Dedifferentiated amniotic fluid mesenchymal stem cell (primary cell): ENCODE data around the gene S1PR3.

Experiments used
- DNase-seq: peaks from one replicate; pipeline ENCODE4 v3.0.0-alpha.2; 2016; ENCODE audit errors: extremely low spot score

The S1PR3 gene

DNA sequence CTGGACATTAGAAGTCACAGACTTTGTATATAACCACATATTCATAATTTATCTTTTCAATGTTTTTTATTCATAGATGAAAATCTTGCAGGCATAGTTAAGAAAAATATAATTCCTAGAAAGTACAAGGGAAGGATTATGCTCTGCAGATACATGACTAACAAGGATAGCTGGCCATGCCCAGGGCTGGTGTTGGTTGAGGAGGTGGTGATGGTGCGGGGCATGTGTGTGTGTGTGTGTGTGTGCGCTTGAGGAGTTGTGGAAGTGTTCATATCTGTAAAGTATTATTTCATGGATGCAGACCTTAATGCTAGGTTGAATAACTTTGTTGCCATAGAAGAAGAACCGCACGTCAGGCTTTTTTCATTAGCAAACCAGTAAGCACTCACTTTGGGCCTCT lies 1.3 kb downstream of the S1PR3 start:
- DNase-seq = no peak

DNA sequence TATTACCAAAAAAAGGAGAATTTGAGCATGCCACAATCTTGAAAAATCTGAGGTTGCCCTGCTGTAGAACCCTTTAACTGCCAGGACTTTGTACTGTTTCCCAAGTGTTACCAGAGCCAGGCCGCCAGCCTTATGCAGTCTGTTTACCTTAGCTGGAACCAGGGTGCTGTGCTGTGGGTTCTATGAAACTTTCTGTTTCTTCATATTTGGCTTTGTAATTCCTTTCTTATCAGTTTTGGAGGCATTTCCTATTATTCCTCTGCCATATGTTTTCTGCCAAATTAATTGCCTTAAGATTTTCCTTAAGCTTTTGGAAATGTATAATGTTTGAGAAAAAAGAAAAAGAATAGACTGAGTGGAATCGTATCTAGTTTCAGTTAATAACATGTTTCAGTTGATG lies 2.1 kb downstream of the S1PR3 start:
- DNase-seq = no peak

DNA sequence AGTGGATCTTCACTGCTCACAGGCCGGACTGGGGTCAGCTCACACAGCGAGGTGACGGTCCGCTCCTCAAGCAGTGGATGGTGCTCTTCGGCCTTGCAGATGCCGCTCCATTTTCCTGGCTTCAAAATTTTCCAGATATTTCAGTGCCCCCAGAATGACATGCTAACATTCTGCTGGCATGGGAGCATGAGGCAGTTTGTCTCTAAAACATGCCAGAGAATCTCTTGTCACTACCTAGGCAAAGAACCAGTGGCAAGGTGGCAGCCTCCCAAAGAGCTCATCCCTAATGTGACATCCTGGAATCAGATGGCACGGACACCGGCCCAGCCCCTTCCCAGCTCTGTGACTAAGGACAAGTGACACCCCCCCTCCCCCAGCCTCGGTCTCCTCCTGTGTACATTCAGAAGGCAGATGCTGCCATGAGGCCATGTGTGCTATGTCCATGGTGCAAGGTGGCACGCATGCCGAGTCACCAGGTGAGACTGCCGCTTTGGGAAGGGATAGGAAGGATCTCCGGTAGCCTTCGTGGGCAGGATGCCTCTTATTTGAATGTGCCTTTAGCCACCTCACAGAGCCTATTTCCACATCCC lies 2.7 kb downstream of the S1PR3 start:
- DNase-seq = no peak

DNA sequence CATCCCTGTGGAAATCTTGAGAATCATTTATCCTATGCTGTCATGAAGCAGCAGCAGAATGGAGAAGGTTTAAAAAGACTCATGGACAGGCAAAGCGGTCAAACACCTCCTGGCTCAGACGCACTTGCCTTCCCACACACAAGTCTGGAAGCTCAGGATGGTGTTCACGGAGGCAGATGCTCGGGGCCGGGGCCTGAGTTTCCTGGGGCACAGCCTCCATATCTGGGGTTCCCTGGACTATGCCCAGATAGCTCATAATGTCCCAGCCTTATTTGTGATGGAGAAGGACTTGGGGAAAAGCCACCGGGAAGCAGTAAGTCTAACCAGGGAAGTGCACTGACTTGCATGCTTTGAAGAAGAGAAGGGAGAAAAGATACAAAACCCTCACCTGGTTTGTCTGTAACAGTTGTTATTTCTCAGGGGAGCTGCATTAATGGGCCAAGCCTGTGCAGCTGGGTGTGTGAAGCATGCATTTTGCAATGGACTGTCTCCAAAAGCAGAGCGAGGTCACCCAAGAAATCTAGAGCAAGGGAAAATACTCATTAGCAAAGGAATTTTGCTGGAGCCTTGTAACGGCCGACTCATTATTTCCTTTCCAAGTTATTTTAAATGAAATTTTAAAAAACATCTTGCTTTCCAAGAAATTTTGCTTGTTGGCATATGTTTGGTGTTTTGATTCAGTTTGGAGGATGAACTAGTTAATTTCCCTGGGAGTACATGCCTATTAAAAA lies 3.4 kb downstream of the S1PR3 start:
- DNase-seq = peak; percentile 46

DNA sequence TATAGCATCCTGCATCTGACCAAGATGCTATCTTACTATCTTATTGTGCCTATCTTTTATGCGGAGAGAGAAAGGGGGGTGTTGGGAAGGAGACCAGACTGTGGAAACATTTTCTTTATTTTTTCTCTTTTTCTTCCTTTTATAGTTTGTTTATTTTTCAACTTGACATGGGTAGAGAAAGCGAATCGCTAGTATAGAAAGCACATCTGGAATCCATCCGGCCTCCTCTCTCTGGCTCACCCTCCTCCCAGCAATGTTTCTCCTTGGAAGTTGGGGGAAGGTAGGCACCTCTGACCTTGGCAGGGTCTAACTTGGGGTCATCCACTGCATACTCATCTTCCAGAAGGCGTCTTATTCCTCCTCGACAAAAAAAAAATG lies 3.9 kb downstream of the S1PR3 start:
- DNase-seq = no peak

DNA sequence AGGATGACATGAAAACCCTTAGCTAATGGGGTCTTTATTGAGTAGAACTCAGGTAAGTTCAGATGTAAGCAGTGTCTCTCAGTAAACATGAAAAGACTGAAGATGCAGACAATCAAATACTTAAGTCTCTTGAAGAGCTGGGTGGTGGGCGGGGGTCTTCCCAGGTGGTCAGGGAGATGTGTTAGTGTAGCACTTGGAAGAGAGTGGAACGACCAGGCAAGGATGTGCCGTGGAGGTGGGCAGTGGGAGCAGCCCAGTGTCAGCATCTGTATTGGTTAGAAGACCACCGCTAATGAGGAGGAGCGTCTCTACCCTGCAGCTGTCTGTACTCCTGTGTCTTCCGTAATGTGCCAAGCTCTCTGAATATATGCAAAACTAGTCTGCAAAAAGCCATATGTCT lies 4.4 kb downstream of the S1PR3 start:
- no peak for DNase-seq

DNA sequence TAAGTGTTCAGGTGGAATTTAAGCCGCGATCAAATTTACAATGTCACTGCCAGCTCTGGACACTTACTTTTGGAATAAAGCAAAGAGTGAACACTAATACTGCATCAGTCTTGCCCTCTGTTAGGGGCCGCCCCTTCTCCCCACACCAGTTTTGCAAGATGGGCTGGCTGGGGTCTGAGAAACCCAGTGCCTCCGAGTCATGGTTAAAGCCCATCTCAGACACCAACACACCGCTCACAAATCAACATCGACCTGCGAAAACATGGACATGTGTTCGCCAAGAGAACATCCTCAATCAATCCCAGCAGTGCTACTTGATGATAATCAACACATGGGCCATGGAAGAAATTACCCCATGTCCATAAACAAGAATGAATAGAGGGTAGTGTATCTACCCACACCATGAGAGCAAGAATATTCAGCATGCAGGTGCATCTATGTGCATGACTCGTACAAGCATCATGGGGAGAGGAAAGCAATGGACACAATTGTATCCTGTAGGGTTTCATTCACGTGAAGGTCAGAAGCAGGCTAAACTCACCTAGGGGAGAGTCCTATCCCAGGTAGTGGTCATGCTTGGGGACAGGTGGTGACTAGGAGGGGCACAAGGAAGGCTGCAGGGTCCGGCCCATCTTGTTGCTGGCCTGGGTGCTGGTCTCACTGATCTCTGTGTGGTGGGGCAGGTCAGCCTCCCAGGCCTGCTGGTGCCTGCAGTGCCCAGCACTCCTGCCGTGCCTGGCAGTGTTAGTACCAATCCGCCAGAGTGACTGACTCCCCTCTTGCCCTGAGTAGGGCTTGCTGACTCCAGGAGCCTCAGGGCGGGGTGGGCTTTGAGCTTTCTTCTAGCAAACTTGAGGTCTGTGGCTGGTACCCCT lies 5.0 kb downstream of the S1PR3 start:
- DNase-seq = no peak

DNA sequence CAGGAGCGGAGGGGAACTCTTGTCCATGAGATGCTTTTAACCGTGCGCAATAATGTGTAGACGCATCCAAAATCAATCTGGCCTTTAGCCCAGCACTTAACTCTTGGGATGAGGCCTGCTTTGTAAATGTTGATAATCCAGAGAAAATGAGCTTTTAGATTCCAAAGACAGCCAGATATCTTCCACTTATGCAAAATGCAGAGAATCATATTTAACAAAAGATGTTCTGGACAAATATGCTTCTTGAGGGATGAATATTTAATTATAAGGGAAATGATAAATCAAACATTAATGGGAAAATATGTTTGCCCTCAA lies 5.6 kb downstream of the S1PR3 start:
- no peak for DNase-seq

DNA sequence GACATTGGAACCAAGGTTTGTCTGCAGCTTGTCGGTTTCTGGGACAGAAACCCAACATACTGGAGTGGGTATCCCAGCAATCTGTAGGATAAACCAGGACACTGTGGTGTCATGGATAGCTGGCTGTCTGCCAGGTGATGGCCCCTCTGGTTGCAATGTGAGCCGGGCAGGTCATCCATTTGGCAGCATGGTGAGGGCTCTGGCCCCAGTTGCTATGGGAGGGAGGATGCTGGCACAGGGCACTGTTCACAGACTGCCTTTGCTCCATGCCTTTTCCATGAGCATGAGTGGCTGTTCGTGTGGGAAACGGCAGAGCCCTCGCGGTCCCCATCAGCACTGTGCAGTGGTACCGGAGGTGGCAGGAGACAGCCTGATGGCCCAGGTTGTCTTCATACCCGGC lies 6.4 kb downstream of the S1PR3 start:
- no peak for DNase-seq

DNA sequence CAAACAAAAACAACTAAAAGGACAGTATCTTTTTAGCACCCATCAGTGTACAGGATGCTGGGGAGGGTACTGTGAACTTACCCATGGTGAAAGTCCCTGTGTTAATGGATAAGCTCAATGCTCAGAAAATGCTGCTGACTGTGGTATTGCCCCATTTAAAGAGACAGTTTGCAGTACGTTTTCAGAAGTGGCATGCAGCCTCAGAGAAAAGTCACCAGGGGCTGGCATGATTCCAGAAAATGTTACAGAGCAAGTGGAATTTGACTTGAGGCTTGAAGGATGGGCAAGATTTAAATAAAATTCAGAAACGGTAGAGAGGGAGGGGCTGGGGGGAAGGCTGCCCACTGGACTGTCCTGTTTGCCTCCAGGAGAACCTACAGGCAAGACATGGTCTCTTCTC lies 7.2 kb downstream of the S1PR3 start:
- DNase-seq = no peak

DNA sequence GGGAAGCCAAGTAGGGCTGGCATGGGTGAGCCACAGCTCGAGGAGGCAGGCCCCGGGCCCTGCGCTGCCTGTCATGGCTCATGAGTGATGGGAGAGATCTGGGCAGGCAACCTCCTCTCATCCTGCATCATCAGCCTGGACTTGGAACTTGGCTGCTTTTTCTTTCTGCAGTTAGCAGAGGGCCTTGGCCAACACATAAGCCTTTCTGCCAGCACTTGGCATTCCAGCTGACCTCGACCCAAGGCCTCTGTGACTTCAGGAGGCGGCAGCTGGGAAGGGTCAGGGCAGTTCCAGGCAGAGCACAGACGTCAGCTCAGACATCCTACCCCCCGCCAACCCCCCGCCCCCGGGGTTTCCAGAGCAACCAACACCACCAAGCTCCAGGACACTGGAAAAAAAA lies 7.6 kb downstream of the S1PR3 start:
- DNase-seq = no peak

DNA sequence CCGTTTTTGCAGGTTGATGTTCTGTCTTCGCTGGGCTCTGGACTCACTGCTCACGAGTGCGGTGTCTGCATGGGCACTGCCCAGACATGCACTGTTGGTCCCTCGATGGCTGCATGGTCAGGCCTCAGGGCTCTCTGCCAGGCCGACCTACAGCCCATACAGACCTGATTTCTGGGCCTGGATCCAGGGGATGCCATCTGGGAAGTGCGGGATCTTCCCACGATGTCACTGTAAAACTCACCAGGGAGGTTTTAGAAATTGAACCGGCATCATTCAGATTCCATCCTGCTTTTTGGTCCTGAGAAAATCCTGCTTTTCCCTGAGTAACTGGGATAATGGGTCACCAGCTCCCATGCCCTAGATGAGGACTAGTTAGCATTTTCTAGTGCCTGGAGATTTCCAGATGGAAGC lies 9.1 kb downstream of the S1PR3 start:
- DNase-seq = no peak

DNA sequence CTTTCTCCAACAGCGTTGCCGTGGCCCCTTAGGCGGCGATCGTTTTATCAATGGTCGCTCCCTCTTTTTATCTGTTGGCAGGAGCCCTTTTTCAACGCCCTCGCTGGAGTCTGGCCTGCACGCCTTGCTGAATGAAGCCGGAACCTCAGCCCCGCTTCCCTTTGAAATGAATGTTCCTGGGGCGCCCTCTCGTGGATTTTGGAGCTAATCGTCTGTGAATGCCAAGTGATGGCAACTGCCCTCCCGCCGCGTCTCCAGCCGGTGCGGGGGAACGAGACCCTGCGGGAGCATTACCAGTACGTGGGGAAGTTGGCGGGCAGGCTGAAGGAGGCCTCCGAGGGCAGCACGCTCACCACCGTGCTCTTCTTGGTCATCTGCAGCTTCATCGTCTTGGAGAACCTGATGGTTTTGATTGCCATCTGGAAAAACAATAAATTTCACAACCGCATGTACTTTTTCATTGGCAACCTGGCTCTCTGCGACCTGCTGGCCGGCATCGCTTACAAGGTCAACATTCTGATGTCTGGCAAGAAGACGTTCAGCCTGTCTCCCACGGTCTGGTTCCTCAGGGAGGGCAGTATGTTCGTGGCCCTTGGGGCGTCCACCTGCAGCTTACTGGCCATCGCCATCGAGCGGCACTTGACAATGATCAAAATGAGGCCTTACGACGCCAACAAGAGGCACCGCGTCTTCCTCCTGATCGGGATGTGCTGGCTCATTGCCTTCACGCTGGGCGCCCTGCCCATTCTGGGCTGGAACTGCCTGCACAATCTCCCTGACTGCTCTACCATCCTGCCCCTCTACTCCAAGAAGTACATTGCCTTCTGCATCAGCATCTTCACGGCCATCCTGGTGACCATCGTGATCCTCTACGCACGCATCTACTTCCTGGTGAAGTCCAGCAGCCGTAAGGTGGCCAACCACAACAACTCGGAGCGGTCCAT lies 10.0 kb downstream of the S1PR3 start:
- peak; percentile 93 for DNase-seq

DNA sequence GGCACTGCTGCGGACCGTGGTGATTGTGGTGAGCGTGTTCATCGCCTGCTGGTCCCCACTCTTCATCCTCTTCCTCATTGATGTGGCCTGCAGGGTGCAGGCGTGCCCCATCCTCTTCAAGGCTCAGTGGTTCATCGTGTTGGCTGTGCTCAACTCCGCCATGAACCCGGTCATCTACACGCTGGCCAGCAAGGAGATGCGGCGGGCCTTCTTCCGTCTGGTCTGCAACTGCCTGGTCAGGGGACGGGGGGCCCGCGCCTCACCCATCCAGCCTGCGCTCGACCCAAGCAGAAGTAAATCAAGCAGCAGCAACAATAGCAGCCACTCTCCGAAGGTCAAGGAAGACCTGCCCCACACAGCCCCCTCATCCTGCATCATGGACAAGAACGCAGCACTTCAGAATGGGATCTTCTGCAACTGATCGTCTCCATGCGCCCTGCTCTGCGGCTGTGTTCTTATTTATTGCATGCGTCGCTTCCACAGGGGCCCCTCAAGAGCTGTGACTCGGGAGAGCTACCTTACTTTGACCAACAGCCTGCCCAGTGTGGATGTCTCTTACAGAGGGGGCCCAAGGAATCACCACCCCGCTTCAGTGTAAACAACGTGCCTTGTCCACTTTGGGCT lies 10.8 kb downstream of the S1PR3 start:
- DNase-seq = no peak

DNA sequence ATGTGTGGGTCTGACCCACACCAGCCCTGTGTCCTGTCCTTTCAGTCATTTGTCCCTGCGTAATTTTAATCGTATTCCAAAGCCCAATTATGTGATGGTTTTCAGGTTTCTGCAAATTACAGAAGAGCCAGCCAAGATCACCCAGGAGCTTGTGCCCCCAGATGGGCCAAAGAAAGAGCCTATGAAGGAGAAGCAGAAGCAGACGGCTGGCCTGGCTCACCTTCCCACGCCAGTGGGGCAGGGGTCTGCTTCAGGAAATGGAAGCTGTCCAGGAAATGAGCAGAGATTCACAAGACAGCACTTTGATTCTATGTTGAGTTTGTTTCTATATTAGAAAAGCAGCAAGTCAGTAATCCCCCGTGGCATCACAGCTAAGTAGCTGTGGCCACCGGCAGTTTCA lies 11.7 kb downstream of the S1PR3 start:
- DNase-seq = no peak

DNA sequence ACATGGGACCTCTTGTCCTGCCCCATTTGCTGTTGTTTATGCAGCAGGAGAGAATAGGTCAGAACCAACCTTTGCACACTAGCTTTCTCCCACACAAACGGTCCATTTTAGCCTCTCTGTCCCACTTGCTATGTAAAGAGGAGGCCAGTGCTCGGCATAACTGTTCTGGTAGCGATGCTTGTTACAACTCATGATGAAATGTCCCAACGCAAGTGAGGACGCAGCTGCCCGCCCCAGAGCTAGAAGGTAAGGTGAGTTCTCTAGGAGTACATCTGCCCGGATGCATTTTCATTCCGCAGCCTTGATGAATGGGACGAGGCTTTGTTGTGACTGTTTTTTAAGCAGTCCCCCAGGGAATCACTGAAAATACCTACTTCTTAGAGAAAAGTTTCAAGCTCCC lies 14.1 kb downstream of the S1PR3 start:
- DNase-seq = no peak

DNA sequence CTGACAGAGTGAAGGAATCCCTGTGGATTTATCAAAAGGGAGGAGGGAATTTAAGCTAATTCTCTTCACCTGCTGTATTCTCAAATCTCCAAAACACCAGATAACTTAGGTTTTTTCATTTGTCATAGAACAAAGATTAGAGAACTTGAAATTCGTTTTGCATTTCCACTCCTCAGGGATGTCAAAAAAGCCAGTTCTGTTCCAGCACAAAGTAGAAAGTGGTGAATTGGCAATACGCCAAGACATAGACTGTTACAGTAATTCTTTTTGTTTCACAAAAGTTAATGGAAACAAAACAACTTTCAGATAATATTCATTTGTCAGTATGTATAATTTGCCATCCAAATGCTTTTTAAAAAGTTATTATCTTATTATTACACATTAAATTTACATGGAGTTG lies 15.0 kb downstream of the S1PR3 start:
- DNase-seq = no peak

DNA sequence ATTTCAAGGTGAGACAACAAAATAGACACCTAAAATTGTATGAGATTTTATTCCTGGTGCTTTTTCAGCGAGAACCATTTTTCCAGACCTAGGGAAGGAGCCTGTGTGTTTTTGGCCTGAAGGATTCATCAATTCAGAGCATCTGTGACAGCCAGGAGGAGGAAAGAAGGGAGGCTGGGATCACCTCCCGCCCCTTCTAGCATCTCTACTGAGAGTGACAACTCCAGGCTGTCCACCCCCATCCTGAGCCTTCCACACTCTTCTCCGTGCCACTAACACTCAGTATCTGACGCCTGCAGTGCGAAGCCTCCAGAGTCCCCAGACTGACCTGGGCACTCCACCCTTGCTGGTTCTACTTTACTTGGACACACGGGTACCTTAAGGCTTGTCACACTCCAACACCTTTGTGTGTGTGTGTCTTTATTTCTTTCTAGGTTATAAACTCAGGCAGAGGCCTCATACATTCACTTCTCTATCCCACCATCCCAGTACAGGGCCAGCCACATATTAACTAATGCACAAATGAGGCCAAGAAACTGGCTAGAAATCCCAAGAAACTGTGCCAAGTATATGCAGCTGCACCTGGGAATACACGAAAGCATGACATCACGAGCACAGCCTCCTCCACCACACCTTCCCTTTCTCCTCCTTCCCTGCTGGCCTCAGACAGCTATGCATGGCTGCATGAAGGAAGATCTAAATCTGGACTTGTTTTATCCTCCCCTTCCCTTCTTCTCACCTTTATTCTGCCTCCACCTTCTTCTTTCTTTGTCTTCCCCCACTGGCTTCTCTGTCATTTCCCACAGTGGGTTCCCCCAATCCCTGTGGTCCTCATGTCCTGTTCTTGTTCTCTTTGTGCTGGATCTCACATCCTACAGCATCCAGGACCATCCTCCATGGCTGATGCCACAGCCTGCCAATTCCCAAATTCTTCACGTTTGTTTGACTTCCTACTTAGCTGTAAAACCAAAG lies 16.0 kb downstream of the S1PR3 start:
- no peak for DNase-seq

DNA sequence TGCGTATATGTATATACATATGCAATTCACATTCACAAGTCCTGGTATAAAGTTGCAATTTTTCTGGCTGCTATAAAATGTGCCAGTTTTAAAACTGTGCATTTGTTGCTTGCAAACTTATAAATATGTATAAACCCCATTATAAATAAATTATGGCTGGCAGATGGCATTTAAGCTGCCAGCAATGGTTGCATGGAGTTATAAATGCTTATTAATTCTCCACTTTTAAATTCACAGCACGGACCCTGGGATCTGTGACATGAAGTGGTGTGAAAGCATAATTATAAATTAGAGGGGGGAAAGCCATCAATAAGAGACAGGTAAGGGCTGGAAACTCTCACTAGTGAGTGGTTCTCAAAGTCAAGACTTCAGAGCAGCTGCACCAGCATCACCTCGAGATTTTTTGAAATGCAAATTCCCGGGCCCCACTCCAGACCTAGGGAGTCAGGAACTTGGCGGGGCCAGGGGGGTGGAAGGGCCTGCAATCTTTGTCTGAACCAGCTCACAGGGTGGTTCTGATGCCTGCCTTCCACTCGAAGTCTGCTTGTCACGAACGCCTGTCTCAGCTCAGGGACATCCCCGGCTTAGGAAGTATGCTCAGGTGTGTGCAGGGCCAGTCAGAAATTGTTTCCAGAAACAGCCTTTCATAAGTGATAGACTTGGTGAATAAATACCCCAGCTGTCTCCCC lies 16.9 kb downstream of the S1PR3 start:
- DNase-seq = no peak
